Stimulated activated naive CD8-positive, alpha-beta T cell treated with anti-CD3 and anti-CD28 coated beads, Interleukin-15, Interleukin-2, amounts not matched to agents 100 U/mL and 50 U/mL, for 24 hours (primary cell): ENCODE measurements around the gene OTOP3.

Source experiments
- ATAC-seq: fragments of 150-1000 bp; cut with Tn5 transposase; one replicate; pipeline ENCODE4 v1.10.0; 2021
- DNase-seq: peaks from one replicate; pipeline ENCODE4 v3.0.0; 2021

The OTOP3 gene

DNA sequence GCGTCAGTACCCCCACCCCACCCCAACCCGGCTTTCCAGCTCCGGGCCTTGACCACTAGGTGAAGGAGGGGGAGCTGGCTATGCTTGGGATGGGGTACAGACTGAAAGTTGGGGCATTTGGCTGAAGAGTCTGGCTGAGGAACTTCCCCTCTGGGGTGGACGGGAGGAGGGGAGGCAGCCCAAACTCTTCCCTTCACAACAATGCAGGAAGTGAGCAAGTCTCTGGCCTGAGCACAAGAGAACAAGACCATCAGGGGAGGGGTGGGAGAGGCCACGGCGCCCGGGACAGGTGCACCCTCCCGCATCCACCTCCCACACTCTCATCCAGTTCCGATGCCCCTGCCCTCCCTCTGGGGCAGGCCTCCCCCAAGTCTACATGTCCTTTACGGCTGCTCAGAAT lies 18.3 kb upstream of the OTOP3 start:
- ATAC-seq (no peak), DNase-seq (no peak)

DNA sequence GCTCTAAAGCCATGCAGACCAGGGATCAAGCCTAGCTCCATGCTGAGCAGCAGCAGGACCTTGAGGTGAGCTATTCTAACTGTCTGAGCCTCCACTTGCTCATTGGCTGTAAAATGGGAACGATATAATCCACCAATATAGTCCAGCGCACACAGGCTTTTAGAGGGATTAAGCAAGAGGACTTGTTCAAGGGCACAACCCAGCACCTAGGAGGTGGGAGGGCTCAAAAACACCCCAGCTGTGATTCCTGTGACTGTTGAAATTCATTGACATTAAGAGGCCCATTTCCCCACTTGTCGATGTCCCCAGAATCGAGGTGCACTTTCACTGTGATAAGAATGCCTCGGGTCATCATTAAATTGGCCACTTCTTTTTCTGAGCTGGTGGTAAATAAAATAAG lies 16.8 kb upstream of the OTOP3 start:
- ATAC-seq (no peak), DNase-seq (no peak)

DNA sequence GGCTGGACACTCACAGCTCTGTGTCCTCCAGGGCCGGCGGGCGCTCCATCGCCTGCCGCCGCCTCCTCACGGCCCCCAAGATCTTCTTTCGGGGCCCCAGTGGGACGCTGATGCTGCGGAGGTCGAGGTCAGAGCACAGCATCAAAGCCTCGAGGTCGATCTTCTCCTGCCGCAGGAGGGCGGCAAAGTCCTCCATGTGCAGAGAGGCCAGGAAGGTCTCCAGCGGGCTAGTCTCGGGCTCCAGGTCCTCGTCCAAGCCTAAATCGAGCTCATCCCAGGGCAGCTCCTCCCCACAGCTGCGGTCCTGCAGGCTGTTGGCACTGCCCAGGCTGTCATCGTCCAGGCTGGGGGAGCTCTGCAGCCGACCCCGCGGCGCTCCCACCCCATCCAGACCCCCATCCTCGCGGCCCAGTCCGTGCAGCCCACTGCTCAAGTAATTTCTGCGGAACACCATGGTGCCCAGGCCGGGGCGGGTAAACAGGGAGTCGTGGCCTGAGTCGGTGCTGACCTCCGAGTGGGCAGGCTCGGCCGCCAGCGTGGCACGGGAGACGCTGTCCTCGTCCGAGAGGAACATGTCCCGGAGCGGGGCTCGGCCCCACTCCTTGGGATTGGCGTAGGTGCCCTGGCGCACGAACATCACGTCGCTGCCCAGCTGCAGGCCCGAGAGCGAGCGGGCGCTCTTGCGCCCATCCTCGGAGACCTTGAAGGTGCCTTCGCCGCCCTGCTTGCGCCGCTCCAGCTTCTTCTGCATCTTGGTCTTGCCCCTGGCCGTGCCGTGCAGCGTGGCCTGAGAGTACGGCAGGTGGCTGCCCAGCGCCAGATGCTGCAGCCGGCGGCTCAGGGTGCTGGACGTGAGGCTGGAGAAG lies 16.0 kb upstream of the OTOP3 start:
- DNase-seq (peak; percentile 20), ATAC-seq (no peak)

DNA sequence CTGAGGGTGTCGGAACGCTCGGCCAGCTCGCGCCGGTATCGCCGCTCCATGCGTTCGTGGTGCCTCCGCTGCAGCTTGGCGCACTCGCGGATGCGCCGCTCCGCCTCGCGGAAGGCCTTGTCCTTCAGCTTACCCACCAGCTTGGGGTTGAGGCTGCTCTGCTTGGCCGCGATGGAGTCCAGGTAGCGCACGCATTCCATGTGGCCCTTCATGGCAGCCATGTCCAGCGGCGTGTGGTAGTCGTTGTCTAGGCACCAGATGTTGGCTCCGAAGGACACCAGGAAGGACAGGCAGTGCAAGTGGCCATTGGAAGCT lies 15.4 kb upstream of the OTOP3 start:
- DNase-seq, result no peak
- ATAC-seq, result no peak

DNA sequence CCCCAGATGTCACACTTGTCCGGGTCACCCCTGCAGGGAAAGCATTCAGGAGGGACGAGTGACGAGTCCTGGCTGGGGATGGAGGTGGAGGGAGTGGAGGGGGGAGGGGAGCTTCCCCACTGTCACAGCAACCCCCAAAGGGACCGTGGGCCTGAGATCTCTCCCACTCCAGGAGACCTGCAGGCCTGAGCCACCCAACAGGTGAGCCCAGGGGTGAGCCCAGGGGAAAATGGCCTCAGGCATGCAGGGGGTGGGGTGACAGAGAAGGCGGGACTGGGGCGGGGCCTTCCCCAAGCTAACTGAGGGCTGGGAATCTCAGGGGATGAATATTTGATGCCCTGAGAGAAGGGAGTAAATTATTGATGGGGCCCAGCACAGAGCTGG lies 15.1 kb upstream of the OTOP3 start:
- no peak for ATAC-seq
- no peak for DNase-seq

DNA sequence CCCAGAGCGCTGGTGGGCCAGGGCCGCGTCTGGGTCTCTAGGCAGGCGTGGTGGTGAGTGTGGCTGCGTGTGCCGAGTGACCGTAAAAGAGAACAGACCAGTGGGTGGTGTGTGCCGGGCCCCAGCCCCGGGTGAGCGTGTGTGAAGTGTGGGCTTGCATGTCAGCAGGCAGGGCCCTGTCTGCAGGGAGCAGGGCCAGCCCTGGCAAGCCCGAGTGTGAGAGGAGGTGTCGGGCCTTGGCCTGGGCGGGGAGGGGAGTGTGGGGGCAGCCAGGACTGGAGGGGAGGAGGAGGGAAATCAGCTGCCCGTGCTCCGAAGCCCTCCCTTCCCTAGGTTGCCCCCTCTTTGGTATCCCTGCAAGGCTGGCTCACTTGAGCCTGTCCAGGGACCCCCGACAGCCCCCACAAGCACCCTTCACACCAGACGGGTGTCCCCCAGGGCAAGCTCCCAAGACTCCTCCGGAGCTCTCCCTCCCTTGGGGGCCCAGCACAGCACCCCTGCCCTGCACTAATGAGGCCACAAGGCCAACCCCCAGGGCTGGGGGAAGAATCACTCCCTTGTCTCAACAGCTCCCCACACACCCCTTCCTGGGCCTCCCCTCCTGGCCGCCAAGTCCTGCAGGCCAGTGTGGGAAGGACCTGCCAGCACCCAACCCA lies 14.5 kb upstream of the OTOP3 start:
- ATAC-seq, result no peak
- DNase-seq, result no peak

DNA sequence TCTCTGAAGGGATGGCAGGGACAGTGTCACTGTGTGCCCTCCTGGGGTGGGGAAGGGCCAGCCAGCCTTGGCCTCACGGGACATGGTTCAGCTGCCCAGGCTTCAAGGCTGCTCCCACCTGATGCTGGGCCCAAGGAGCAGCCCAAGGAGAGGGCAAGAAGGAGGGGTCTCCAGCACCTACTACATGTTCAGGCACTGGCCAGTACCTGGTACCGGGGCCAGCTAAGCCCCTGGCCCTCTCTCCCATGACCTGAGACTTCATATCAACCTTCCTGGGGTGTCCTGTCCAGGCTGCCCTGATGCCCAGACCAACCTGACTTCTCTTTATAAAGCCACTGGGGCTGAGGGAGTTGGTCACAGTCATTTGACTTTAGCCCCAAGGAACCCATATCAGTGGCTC lies 13.9 kb upstream of the OTOP3 start:
- ATAC-seq, result no peak
- no peak for DNase-seq

DNA sequence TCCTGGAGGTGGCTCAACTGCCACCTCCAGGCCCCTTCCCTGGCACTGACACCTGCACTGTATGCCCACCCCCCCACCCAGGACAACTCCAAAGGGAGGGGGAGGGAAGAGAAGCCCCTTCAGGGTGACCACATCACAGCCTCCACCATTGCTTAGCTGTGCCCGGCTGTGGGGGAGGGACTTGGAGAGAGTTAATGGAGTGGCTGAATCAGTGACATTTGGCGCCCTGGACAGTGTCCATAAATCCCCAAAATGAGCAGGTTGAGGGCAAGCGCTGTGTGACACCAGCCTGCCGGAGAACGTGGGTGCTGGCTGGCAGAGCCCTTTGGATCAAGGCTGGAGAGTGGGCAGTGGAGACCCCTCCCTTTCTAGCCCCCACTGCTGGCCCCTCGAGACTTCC lies 13.5 kb upstream of the OTOP3 start:
- ATAC-seq (no peak), DNase-seq (no peak)

DNA sequence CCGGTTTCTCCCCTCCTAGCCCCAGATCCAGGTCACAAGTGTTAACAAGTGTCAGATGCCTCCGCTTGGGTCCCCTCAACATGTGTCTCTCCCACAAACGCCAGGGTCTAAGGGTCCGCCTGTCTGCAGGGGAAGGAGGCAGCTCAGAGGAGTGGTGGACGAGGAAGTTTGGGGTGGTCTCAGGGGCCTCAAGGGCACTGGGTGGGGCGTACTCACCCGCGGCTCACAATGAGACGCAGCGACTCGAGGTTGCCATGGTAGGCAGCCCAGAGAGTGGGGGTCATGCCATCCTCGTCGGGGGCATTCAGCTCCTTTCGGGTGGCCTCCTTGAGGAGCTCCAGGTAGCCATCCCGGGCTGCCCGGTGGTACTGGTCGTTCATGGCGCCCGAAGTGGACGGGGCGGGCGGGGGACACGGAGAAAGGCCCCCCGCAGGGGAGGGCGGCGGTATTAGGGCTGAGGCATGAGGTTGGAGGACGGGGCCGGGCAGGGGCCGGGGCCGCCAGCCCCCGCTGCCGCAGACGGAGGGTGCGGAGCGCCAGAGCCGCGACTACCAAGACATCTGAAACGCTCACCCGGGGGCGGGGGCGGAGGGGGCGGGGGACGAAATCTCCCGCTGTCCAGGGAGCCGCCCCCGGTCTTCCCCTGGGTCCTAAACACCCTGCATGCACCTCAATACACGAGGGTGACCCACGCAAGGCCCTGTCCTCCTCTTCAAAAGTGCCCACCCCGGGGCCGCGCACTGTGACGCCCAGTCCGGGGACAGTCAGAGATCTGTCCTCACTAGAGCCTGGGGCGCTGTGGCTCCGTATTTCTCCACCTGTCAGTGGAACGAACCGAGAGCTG lies 12.8 kb upstream of the OTOP3 start, which contains the start of gene USH1G:
Gene USH1G, minus strand, starts transcription at position 562 of the 844 bp plus-strand sequence. Its CDS starts 182 bp downstream, at position 380.
- DNase-seq (peak; percentile 16), ATAC-seq (peak; percentile 14)

DNA sequence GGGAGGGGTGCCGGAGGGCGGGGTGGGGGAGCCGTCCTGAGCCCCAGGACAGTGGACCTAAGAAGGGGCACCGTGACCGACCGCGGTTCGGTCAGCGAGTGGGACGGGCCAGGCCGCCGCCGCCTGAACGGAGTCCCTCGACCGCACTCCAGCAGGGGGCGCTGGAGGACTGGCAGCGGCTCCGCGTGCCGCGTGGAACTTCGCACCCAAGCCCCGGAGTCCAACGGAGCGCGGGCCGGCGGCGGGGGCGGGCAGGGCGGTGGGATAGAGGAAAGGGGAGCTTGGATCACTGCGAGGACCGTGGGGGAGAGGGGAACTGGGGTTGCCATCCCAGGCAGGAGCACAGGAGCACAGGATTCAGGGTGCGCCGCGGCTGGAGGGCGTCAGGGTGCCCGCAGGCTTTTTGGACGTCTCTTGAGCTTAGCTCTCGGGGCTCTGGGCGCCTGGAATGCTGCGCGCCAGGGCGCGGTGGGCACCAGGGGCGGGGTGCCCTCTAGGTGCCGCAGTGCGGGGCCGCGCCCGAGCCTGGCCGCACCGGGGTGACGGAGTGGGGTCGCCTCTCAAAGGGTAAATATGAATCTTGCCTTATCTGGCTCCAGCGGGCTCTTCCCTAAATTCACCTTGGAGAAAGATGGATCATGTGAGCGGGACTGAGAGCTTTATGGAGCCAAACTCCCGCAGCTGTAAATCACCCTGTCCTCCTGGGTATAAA lies 12.0 kb upstream of the OTOP3 start:
- ATAC-seq (peak; percentile 13), DNase-seq (peak; percentile 88)

DNA sequence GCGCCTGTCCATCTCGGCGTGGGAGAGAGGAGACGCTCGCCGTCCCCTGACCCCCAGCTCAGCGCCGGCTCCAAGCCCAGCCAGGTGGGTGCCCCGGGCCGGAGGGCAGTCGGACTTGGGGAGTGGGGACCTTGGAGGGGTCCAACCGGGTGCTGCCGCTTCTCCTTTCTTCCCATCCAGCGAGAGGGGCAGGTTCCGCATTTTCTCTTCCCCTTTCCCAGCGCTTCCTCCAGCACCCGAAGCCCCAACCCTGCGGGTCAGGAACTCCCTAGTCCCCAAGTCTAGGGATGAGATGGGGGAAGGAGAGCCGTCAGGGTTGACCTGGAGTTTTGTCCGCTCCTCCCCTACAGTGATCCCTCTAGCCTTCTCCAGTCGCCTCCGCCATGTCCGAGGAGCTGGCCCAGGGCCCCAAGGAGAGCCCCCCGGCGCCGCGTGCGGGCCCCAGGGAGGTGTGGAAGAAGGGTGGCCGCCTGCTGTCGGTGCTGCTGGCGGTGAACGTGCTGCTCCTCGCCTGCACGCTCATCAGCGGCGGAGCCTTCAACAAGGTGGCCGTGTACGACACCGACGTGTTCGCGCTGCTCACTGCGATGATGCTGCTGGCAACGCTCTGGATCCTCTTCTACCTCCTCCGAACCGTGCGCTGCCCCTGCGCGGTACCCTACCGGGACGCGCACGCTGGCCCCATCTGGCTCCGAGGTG lies 11.3 kb upstream of the OTOP3 start, which contains the start of gene OTOP2:
Gene OTOP2, plus strand, starts transcription at position 24 of the 699 bp plus-strand sequence. Its CDS starts 360 bp downstream, at position 384.
- ATAC-seq (no peak), DNase-seq (peak; percentile 17)

DNA sequence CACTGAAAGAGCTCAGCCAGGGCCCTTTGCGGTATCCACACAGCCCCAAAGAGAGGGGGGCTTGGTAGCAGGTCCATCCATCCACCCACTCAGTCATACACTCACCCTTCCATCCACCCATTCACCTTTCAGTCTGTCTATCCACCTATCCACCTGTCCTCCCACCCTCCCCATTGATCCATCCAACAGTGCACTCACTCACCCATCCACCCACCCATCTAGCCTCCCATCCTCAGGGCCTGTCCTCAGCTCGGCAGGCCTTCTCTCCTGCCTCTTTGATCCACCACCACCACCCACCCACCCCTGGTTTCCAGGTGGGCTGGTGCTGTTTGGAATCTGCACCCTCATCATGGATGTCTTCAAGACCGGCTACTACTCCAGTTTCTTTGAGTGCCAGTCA lies 10.5 kb upstream of the OTOP3 start:
- DNase-seq (no peak), ATAC-seq (no peak)

DNA sequence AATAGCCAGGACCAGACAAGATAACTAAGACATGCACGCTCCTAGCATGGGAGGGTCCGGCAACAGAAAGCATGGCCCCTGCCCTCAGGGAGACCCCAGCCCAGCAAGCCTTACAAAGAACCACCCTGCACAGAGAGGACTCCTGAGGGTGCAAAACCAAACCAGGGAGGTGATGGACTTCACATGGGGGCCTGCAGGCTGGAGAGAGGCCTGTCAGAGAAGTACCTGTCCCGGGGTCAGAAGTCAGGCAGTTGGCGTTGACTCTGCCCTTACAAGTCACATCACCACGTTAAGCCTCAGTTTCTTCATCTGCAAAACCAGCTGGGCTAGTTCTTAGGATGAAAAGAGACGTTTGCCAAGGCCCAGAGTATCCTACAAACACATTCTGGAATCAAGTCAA lies 6.9 kb upstream of the OTOP3 start:
- DNase-seq, result no peak
- ATAC-seq, result no peak

DNA sequence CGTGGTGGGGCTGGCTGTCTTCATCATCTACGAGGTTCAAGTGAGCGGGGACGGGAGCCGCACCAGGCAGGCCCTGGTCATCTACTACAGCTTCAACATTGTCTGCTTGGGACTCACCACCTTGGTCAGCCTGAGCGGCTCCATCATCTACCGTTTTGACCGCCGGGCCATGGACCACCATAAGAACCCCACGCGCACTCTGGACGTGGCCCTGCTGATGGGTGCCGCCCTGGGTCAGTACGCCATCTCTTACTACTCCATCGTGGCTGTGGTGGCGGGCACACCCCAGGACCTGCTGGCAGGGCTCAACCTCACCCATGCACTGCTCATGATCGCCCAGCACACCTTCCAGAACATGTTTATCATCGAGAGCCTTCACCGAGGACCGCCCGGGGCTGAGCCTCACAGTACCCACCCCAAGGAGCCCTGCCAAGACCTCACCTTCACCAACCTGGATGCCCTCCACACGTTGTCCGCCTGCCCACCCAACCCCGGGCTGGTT lies 5.1 kb upstream of the OTOP3 start:
- DNase-seq (no peak), ATAC-seq (no peak)

DNA sequence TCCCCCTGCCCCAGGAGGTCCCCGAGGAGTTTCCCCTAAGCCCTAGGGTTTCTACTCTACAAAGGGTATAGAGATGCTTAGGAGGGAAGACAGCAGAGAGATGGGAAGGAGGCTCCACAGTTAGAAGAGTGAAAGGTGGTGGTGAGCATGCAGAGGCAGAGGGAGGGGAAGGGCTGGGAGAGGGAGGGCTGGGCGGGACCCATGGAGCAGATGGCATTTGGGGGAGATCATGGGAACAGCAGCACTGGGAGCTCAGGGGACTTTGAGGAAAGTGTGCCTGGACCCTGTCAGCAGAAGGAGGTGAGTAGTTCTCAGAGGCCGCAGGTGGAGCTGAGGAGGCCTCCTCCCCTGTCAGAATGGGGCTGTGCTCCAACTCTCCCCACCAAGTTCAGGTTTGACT lies 650 bp upstream of the OTOP3 start:
- ATAC-seq, result no peak
- DNase-seq, result no peak

DNA sequence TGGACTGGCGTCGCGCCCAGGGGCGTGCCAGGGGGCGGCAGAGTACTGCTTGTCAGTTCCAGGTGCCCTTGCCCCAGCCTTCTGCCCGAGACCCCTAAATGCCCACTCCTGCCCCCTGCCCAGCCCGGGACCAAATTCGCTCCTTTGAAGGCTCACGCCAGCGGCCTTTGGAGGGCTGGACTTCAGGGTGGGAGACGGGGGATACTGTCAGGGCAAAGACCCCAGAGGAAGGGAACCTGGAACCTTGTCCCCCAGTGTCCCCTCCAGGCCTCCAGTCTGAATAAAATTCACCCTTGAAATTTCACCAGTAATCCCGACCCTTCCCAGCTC lies 737 bp downstream of the OTOP3 start:
- DNase-seq (no peak), ATAC-seq (no peak)

DNA sequence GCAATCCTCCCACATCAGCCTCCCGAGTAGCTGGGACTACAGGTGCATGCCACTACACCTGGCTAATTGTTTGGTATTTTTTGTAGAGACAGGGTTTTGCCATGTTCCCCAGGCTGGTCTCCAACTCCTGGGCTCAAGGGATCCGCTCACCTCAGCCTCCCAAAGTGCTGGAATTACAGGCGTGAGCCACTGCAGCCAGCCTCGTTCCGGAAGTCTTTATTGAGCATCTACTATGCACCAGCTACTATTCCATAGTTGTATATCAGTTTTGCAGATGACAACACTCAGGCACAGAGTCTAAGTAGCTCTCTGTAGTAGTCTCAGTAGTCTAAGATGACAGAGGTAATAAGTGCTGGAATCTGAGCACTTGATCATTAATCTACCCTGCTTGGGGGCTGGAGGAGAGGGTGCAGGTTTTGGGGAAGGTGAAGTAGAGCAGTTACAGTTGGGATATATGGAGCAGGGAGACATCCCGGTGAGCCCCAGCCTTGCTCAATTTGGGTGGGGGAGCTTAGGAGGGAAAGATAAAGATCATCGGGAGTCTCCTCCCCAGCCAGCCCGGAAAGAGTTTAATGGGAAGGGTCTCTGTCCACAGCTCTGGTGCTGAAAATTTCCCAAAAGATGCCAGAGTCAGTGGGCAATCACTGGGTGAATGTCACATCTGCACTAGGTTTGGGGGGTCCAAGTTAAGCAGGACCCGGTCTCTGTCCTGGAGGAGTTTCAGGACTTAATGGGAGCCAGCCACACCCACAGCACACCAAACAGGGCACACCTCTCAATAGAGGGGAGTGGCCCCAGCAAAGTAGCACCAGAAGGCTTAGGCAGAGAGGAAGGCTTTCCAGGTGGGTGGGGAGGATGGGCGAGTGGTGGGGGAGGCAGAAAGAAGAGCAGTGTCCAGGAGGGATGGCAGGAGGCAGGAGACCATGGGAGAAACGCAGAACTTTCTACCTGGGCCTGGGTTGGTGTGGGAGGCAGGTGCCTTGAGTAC lies 1.7 kb downstream of the OTOP3 start:
- ATAC-seq (no peak), DNase-seq (no peak)

DNA sequence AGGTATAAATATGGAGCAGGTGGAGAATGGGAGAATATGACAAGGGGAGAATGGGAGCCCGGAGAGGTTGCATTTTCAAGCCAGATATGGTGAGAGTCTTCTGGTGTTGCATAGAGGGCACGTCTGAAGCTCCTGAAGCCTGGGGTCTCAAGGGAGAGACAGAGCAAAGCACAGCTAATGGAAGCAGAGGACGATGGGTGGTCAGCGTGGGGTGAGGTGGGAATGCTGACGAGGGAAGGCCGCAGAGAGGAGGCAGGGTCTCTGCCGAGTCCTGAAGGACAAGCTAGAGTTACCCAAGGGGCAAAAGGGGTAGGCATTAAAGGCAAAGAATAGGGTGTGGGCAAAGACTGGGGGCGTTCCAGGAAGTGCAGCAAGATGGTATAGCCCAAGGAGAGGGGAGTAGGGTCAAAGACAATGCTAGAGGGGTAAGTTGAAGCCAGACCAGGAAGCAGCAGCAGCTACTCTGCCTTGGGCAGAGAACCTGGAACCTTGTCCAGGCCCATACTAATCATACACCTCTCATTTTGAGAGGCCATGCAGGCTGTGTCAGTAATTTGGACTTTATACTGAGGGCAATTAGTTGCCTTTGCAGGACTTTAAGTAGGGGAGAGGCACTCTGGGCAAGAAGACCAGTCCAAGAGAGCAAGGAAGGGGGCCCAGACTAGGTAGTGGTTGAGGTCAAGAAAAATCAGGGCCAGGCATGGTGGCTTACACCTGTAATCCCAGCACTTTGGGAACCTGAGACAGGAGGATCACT lies 2.7 kb downstream of the OTOP3 start:
- no peak for ATAC-seq

DNA sequence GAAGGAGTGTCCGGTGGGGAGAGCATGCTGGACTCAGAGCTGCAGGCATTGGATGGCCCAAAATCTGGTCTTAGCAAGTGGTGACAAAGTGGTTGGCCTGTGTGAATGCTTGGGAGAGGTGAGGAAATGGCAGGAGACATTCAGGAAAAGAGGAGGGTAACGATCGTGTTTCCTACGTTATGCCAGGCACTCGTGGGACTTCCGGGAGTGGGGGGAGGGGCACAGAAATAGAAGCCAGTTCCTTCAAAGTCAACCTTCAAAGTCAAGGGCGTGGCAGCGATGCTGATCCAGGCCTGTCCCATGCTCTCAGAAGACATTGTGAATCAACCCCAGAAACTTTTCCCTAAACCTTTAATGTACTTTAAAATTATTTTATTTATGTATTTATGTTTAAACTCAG lies 3.8 kb downstream of the OTOP3 start:
- ATAC-seq, result no peak
- no peak for DNase-seq

More for the DNA sequence above, 2.7 kb downstream of the OTOP3 start:
- DNase-seq, result no peak
